IMR-90 (cell line): ENCODE results near the gene SGK1.

Experiments
- CEBPB ChIP-seq: IDR thresholded peaks from 2 replicates; pipeline ENCODE4 v1.6.1; 2012; ENCODE audit warnings: low read depth, low read length, improper control_type of control experiment
- CHD1 ChIP-seq: IDR thresholded peaks from 2 replicates; pipeline ENCODE4 v1.6.1; 2012; ENCODE audit warnings: low read depth, low read length, improper control_type of control experiment
- CTCF ChIP-seq: conservative IDR thresholded peaks from 2 replicates; pipeline ENCODE4 v1.5.1; 2012; ENCODE audit warnings: mild to moderate bottlenecking, low read depth, low read length, improper control_type of control experiment
- FOS ChIP-seq: fragments of 150-350 bp; IDR thresholded peaks from 2 replicates; pipeline ENCODE4 v1.6.1; 2016; ENCODE audit warnings: low read depth, low read length
- MAFK ChIP-seq: IDR thresholded peaks from 2 replicates; pipeline ENCODE4 v1.6.1; 2012; ENCODE audit warnings: low read depth, low read length, improper control_type of control experiment
- MAZ ChIP-seq: IDR thresholded peaks from 2 replicates; pipeline ENCODE4 v1.6.1; 2012; ENCODE audit warnings: low read depth, mild to moderate bottlenecking, low read length, improper control_type of control experiment, moderate library complexity, borderline replicate concordance
- MXI1 ChIP-seq: IDR thresholded peaks from 2 replicates; pipeline ENCODE4 v1.6.1; 2012; ENCODE audit warnings: low read depth, mild to moderate bottlenecking, low read length, moderate library complexity, borderline replicate concordance
- POLR2A ChIP-seq: IDR thresholded peaks from 2 replicates; pipeline ENCODE4 v1.6.1; 2012; ENCODE audit warnings: mild to moderate bottlenecking, low read depth, low read length
- RAD21 ChIP-seq: IDR thresholded peaks from 2 replicates; pipeline ENCODE4 v1.6.1; 2012; ENCODE audit warnings: low read length, improper control_type of control experiment
- RFX5 ChIP-seq: IDR thresholded peaks from 2 replicates; pipeline ENCODE4 v1.8.0; 2012; ENCODE audit warnings: low read depth, mild to moderate bottlenecking, low read length, moderate library complexity
- SMC3 ChIP-seq: fragments of 150-350 bp; IDR thresholded peaks from 2 replicates; pipeline ENCODE4 v1.6.1; 2016; ENCODE audit warnings: low read depth, mild to moderate bottlenecking, antibody characterized with exemption, low read length, moderate library complexity
- USF2 ChIP-seq: fragments of 150-350 bp; IDR thresholded peaks from 2 replicates; pipeline ENCODE4 v1.6.1; 2017; ENCODE audit warnings: mild to moderate bottlenecking, antibody characterized with exemption, low read length, low read depth
- TF ChIP-seq, protein P1 (sequence below): fragments of 150-350 bp; IDR thresholded peaks from 2 replicates; pipeline ENCODE4 v1.6.1; 2016; ENCODE audit warnings: low read depth, mild to moderate bottlenecking, low read length, moderate library complexity, borderline replicate concordance

DNA sequence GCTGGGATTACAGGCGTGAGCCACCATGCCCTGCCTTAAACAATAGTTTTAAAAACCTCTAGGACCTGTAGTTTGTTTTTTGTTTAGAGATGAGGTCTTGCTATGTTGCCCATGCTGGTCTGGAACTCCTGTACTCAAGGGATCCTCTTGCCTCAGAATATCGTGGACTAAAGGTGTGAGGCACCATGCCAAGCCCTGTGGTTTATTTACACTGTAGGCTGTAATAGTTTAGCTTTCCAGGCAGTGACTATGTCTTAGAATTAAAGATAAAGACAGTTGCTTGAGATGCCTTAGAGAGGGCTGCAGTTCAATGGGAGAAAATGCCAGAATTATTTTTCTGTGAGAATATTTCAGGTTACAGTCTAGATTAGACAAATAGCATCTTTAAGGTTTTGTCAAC is 72.9 kb downstream of the SGK1 start:
- TF ChIP-seq RAD21, result no peak
- TF ChIP-seq CTCF, result no peak
- TF ChIP-seq SMC3, result no peak
- no peak for TF ChIP-seq FOS
- no peak for TF ChIP-seq POLR2A
- no peak for TF ChIP-seq USF2
- TF ChIP-seq CHD1, result no peak
- TF ChIP-seq, protein P1, sequence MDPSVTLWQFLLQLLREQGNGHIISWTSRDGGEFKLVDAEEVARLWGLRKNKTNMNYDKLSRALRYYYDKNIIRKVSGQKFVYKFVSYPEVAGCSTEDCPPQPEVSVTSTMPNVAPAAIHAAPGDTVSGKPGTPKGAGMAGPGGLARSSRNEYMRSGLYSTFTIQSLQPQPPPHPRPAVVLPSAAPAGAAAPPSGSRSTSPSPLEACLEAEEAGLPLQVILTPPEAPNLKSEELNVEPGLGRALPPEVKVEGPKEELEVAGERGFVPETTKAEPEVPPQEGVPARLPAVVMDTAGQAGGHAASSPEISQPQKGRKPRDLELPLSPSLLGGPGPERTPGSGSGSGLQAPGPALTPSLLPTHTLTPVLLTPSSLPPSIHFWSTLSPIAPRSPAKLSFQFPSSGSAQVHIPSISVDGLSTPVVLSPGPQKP, result no peak
- TF ChIP-seq CEBPB, result no peak; the same call in 1 of the 2 replicates
- no peak for TF ChIP-seq MAZ
- no peak for TF ChIP-seq MAFK
- no peak for TF ChIP-seq MXI1
- no peak for TF ChIP-seq RFX5
